Activated CD4-positive, alpha-beta T cell treated with anti-CD3 and anti-CD28 coated beads, Interleukin-10, Interleukin-2, amounts not matched to agents 100 ng/mL and 50 ng/mL, durations not matched to agents 16 hours and 8 hours (primary cell): ENCODE results near the gene TMC8.
"Not testable (repeated sequence)": the region's sequence is repeated elsewhere in the genome, so short reads cannot be mapped to it uniquely, and the experiment has no call there.

Source experiments
- DNase-seq: peaks from one replicate; pipeline ENCODE4 v3.0.0-alpha.2; 2020

TMC8 gene

GRCh38 chr17:78130437-78131101 lies at the start of gene TMC8:
TSS of gene TMC8 (plus strand) at chr17:78130771. CDS start at chr17:78131589, 818 bp downstream.
- DNase-seq: peak; percentile 95

GRCh38 chr17:78081551-78081950 lies 49.0 kb upstream of the TMC8 start:
- DNase-seq: no peak

GRCh38 chr17:78082355-78082872 lies 48.2 kb upstream of the TMC8 start:
- DNase-seq: not testable (repeated sequence)

GRCh38 chr17:78082988-78083387 lies 47.6 kb upstream of the TMC8 start:
- no peak for DNase-seq

- no peak for DNase-seq
Observed at GRCh38 chr17:78086740-78087139, 43.8 kb upstream of the TMC8 start.

GRCh38 chr17:78088529-78088928 lies 42.0 kb upstream of the TMC8 start:
- no peak for DNase-seq

GRCh38 chr17:78089576-78090281 lies 40.8 kb upstream of the TMC8 start:
- DNase-seq: no peak

- no peak for DNase-seq
Observed at GRCh38 chr17:78092794-78093324, 37.7 kb upstream of the TMC8 start.

- DNase-seq: no peak
Observed at GRCh38 chr17:78095035-78095434, 35.5 kb upstream of the TMC8 start.

GRCh38 chr17:78096093-78096492 lies 34.5 kb upstream of the TMC8 start:
- no peak for DNase-seq

GRCh38 chr17:78101112-78101511 lies 29.5 kb upstream of the TMC8 start:
- no peak for DNase-seq

GRCh38 chr17:78101542-78101941 lies 29.0 kb upstream of the TMC8 start:
- DNase-seq: no peak

- no peak for DNase-seq
Observed at GRCh38 chr17:78103311-78103710, 27.3 kb upstream of the TMC8 start.

GRCh38 chr17:78104540-78104941 lies 26.0 kb upstream of the TMC8 start:
- no peak for DNase-seq

- DNase-seq: no peak
Observed at GRCh38 chr17:78105101-78105500, 25.5 kb upstream of the TMC8 start.

- DNase-seq: no peak
Observed at GRCh38 chr17:78105551-78105950, 25.0 kb upstream of the TMC8 start.

GRCh38 chr17:78106211-78106610 lies 24.4 kb upstream of the TMC8 start:
- no peak for DNase-seq

- DNase-seq: no peak
Observed at GRCh38 chr17:78107457-78107856, 23.1 kb upstream of the TMC8 start.

- DNase-seq: no peak
Observed at GRCh38 chr17:78107976-78108725, 22.4 kb upstream of the TMC8 start.

GRCh38 chr17:78108726-78109488 lies 21.7 kb upstream of the TMC8 start:
- DNase-seq: no peak

GRCh38 chr17:78109489-78109761 lies 21.1 kb upstream of the TMC8 start:
- no peak for DNase-seq

- no peak for DNase-seq
Observed at GRCh38 chr17:78110363-78111015, 20.1 kb upstream of the TMC8 start.
